NT2/D1 (cell line): ENCODE data around the gene HCN4.

Experiments
- SUZ12 ChIP-seq: IDR thresholded peaks from 2 replicates; pipeline ENCODE4 v1.6.1; 2011; ENCODE audit not compliant: insufficient read length, insufficient read depth; ENCODE audit errors: extremely low read depth
- YY1 ChIP-seq: IDR thresholded peaks from 2 replicates; pipeline ENCODE4 v1.6.1; 2011; ENCODE audit not compliant: insufficient read length, insufficient read depth
- ZNF274 ChIP-seq: IDR thresholded peaks from 2 replicates; pipeline ENCODE4 v1.6.1; 2011; ENCODE audit warnings: mild to moderate bottlenecking, low read depth, low read length

DNA sequence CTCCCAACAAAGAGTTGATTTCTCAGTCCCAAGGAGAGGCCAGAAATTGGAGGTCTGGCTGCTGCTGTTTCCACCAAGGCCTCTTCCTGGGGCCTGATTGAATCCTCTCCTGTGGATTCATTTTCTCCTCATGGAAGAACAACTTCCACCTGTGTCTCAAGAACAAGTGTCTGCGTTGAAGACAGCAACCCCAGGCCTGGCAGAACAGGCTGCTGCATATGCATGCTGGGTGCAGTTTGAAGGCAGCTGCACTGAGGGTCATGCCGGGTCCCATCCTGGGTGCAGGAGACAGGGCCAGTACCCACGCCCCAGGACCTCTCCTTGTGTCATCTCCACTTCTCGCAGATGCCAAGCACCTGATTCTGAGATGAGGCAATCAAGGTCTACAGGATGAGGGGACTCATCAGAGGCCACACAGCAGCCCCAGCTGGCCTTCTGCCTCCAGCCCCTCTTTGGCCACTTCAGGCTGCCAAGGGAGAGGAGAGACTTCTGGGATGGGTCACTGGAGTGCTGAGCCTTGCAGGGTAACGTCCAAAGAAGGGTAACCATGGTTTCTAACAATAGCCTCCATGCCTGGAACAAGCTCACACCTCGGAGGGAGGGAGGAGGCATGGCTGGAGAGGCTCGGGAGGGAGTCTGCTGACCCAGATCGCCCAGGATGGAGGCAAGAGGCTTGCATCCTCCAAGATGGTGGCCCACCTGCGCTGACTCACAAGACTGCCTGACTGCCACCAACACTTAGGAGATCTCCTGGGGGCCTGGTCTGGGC is 30.0 kb downstream of the HCN4 start:
- TF ChIP-seq YY1: no peak
- no peak for TF ChIP-seq SUZ12
- TF ChIP-seq ZNF274: no peak
